Right cardiac atrium (tissue), 5 donors: Measurements from ENCODE around the gene VSIG10L2. TPM values are rescaled to one million over a fixed set of nuclear protein-coding genes. Genes with fewer than 3 reads are reported as not detected.
A peak's percentile ranks its signal among the peaks of the same experiment; 100 is the strongest.
"Not testable (repeated sequence)": the region's sequence is repeated elsewhere in the genome, so short reads cannot be mapped to it uniquely, and the experiment has no call there.

Experiments used
- ATAC-seq, 2 donors: fragments of 200-7000 bp; cut with Tn5 transposase; one replicate each; pipeline versions ENCODE4 v1.8.0 to v1.9.1; 2020; ENCODE audit warnings: moderate library complexity in 2 of 2, mild to moderate bottlenecking in 1 of 2
- DNase-seq, 3 donors: peaks; one replicate each; pipeline ENCODE4 v3.0.0-alpha.2; 2020
- H3K27ac ChIP-seq: one replicate; pipeline ENCODE4 v1.5.1; 2013; ENCODE audit warnings: mild to moderate bottlenecking, low read length, control low read depth, moderate library complexity
- H3K27me3 ChIP-seq: one replicate; pipeline ENCODE4 v1.6.1; 2013; ENCODE audit not compliant: control insufficient read depth, insufficient read depth
- H3K4me1 ChIP-seq: one replicate; pipeline ENCODE4 v1.6.1; 2013; ENCODE audit warnings: low read length; ENCODE audit not compliant: control insufficient read depth, insufficient read depth
- H3K4me3 ChIP-seq: one replicate; pipeline ENCODE4 v1.5.1; 2013; ENCODE audit warnings: low read length, control low read depth
- H3K9me3 ChIP-seq: one replicate; pipeline ENCODE4 v1.6.1; 2013; ENCODE audit warnings: low read length; ENCODE audit not compliant: control insufficient read depth
- WGBS: extraction: QIAGEN DNeasy Blood & Tissue Kit; methylation state at CpG from one replicate; pipeline ENCODE4 v1.1.7; 2013; 5-methylcytosine and 5-hydroxymethylcytosine counted together
- intact Hi-C, 4 donors: fragments of 100-400 bp; cut with DNase I; formaldehyde crosslinking; loops; one replicate each; pipeline versions ENCODE4 v1.11.0 to v1.14.0; 2022 to 2023
- polyA plus RNA-seq: library from polyadenylated mRNA; stranded (reverse); fragments of 200-250 nt; gene quantifications from one replicate; pipeline ENCODE4 v1.2.3, GENCODE V29; 2013
- total RNA-seq, 4 donors: library from RNA; stranded (reverse); fragmentation: NEBNext Ultra II Directional; extraction: Animal tissue kit (Norgen Biotek cat#: 25700); gene quantifications; one replicate each; pipeline ENCODE4 v1.2.1, GENCODE V29; 2021
- donor health status: healthy with polysubstance abuse.
- donor health status: DM: no; HTN: yes; CAD: no.
- donor health status: DM: no; HTN: no; CAD: no.
- donor health status: DM: no; HTN: yes; CAD: no; lungs with severe emphysema.
- donor health status: DM: yes; HTN: yes; CAD: no.

Gene VSIG10L2
- total and polyA plus RNA-seq, 5 donors: 0.29 to 0.50 TPM; not detected in 3

GRCh38 chr11:125971618-125972017 is 25.8 kb downstream of the VSIG10L2 start:
- no peak overlapping the region for H3K4me3 ChIP-seq
- ATAC-seq: peak in 1 of 2 donors; percentile 22
- no peak overlapping the region for H3K27ac ChIP-seq
- 33% methylated on average over 6 of the region's 6 CpGs for WGBS
- no peaks in the 10 kb centered on the region for H3K4me1 ChIP-seq
- intact Hi-C loops: loop anchor here in 1 of 4 donors (2.0 kb wide), 1 partner anchor 13 kb away; no protein-coding TSS in a partner anchor
- no peak for DNase-seq
- no peaks in the 10 kb centered on the region for H3K27me3 ChIP-seq
- H3K9me3 ChIP-seq: no peaks in the 10 kb centered on the region

GRCh38 chr11:125974284-125974683 is 28.4 kb downstream of the VSIG10L2 start:
- intact Hi-C loops: no loop called here
- Histone ChIP-seq H3K9me3 (no peaks in the 10 kb centered on the region), H3K4me3 (no peak overlapping the region), H3K27me3 (no peaks in the 10 kb centered on the region), H3K27ac (no peak overlapping the region), H3K4me1 (no peaks in the 10 kb centered on the region)
- DNase-seq: no peak
- no peak for ATAC-seq

- no peak overlapping the region for H3K27ac ChIP-seq
- no peaks in the 10 kb centered on the region for H3K9me3 ChIP-seq
- DNase-seq (no peak), ATAC-seq (no peak)
- H3K27me3 ChIP-seq: no peaks in the 10 kb centered on the region
- H3K4me3 ChIP-seq: no peak overlapping the region
- no peaks in the 10 kb centered on the region for H3K4me1 ChIP-seq
- intact Hi-C loops: no loop called here
- WGBS: 95% methylated on average over 6 of the region's 6 CpGs
Measured at GRCh38 chr11:125975634-125976033, 29.8 kb downstream of the VSIG10L2 start.

- intact Hi-C loops: no loop called here
- no peak for ATAC-seq
Measured at GRCh38 chr11:125976156-125976555, 30.3 kb downstream of the VSIG10L2 start.

GRCh38 chr11:125977333-125977732 is 31.5 kb downstream of the VSIG10L2 start:
- 89% methylated on average over 3 of the region's 3 CpGs for WGBS
- no peak for ATAC-seq
- DNase-seq: no peak
- no peaks in the 10 kb centered on the region for H3K27me3 ChIP-seq
- intact Hi-C loops: no loop called here
- no peak overlapping the region for H3K27ac ChIP-seq
- no peaks in the 10 kb centered on the region for H3K4me1 ChIP-seq
- no peaks in the 10 kb centered on the region for H3K9me3 ChIP-seq
- H3K4me3 ChIP-seq: no peak overlapping the region

More at GRCh38 chr11:125976156-125976555, 30.3 kb downstream of the VSIG10L2 start:
- Histone ChIP-seq H3K27ac (no peak overlapping the region), H3K4me3 (no peak overlapping the region), H3K4me1 (no peaks in the 10 kb centered on the region), H3K27me3 (no peaks in the 10 kb centered on the region), H3K9me3 (no peaks in the 10 kb centered on the region)
- DNase-seq: no peak

GRCh38 chr11:125978181-125978716 is 32.4 kb downstream of the VSIG10L2 start:
- no peaks in the 10 kb centered on the region for H3K4me1 ChIP-seq
- WGBS: 73% methylated on average over 6 of the region's 6 CpGs
- no peak overlapping the region for H3K27ac ChIP-seq
- H3K9me3 ChIP-seq: no peaks in the 10 kb centered on the region
- intact Hi-C loops: no loop called here
- ATAC-seq (no peak), DNase-seq (no peak)
- no peaks in the 10 kb centered on the region for H3K27me3 ChIP-seq
- H3K4me3 ChIP-seq: no peak overlapping the region

GRCh38 chr11:125978778-125979407 is 33.0 kb downstream of the VSIG10L2 start:
- no peak for DNase-seq
- Histone ChIP-seq H3K4me3 (no peak overlapping the region), H3K9me3 (no peaks in the 10 kb centered on the region), H3K27ac (no peak overlapping the region), H3K27me3 (no peaks in the 10 kb centered on the region), H3K4me1 (no peaks in the 10 kb centered on the region)
- peak; percentile 14 to 70 for ATAC-seq
- 57% methylated on average over 3 of the region's 3 CpGs for WGBS
- intact Hi-C loops: no loop called here

- H3K4me1 ChIP-seq: no peaks in the 10 kb centered on the region
- H3K27me3 ChIP-seq: no peaks in the 10 kb centered on the region
- ATAC-seq: no peak
- intact Hi-C loops: no loop called here
- H3K9me3 ChIP-seq: no peaks in the 10 kb centered on the region
- no peak for DNase-seq
- H3K27ac ChIP-seq: no peak overlapping the region
- H3K4me3 ChIP-seq: no peak overlapping the region
- WGBS: 85% methylated on average over 3 of the region's 3 CpGs
Measured at GRCh38 chr11:125979511-125979910, 33.7 kb downstream of the VSIG10L2 start.

- Histone ChIP-seq H3K4me1 (no peaks in the 10 kb centered on the region), H3K9me3 (no peaks in the 10 kb centered on the region), H3K27me3 (no peaks in the 10 kb centered on the region), H3K4me3 (no peak overlapping the region), H3K27ac (no peak overlapping the region)
- no peak for ATAC-seq
- DNase-seq: no peak
- WGBS: 88% methylated on average over 8 of the region's 8 CpGs
- intact Hi-C loops: no loop called here
Measured at GRCh38 chr11:125980436-125980835, 34.6 kb downstream of the VSIG10L2 start.

- ATAC-seq (no peak), DNase-seq (no peak)
- intact Hi-C loops: no loop called here
- H3K4me1 ChIP-seq: no peaks in the 10 kb centered on the region
- no peak overlapping the region for H3K27ac ChIP-seq
- H3K9me3 ChIP-seq: no peaks in the 10 kb centered on the region
- 96% methylated on average over 3 of the region's 3 CpGs for WGBS
- H3K4me3 ChIP-seq: no peak overlapping the region
- H3K27me3 ChIP-seq: no peaks in the 10 kb centered on the region
Measured at GRCh38 chr11:125982348-125982730, 36.5 kb downstream of the VSIG10L2 start.

GRCh38 chr11:125985956-125986355 is 40.1 kb downstream of the VSIG10L2 start:
- WGBS: 95% methylated on average over 6 of the region's 6 CpGs
- not testable (repeated sequence) for ATAC-seq, H3K27me3 ChIP-seq, H3K27ac ChIP-seq, H3K4me1 ChIP-seq, H3K9me3 ChIP-seq, H3K4me3 ChIP-seq, DNase-seq
- intact Hi-C loops: loop anchor here in 1 of 4 donors (2.0 kb wide), 1 partner anchor 15 kb away; no protein-coding TSS in a partner anchor
